ENCODE measurements around the gene CACNB2. TPM values are rescaled to one million over a fixed set of nuclear protein-coding genes. Genes with fewer than 3 reads are reported as not detected.

Gene CACNB2
- total and polyA plus RNA-seq, 10 of the 15 experiments (the other 5 are each of a cell fraction or from before 2014, with no cell fraction given): 0.62 to 8.1 (median 1.2) TPM

GRCh38 chr10:18378766-18379165 lies 238.5 kb downstream of the CACNB2 start:
- FAIRE-seq: no peak
- SMC1A ChIA-PET (ENCODE audit: uncharacterized antibody, unreplicated experiment): no interaction called here
- Histone ChIP-seq H3K27me3 (replicated peaks in 1 of 2; ENCODE audit: control insufficient read depth in 2 of 2, insufficient read depth in 2 of 2, low read length in 1 of 2) (no peaks in the 10 kb centered on the region), H3K4me3 (no peak overlapping the region), H3K79me2 (ENCODE audit: control insufficient read depth, insufficient read depth, low read length) (no peaks in the 10 kb centered on the region), H4K20me1 (ENCODE audit: control insufficient read depth, insufficient read depth) (no peaks in the 10 kb centered on the region), H3K9ac (ENCODE audit: control insufficient read depth, insufficient read depth, low read length) (no peak overlapping the region), H3K27ac (ENCODE audit: control insufficient read depth, insufficient read depth) (no peak overlapping the region), H3K9me3 (replicated peaks; ENCODE audit: control insufficient read depth, insufficient read depth, low read length) (no peaks in the 10 kb centered on the region), H3K4me1 (ENCODE audit: control insufficient read depth, insufficient read depth, low read length) (no peaks in the 10 kb centered on the region), H3K4me2 (ENCODE audit: control insufficient read depth, insufficient read depth) (no peak overlapping the region), H3K36me3 (ENCODE audit: control insufficient read depth in 2 of 2, insufficient read depth in 2 of 2, low read length in 1 of 2) (no peaks in the 10 kb centered on the region), H2AFZ (ENCODE audit: control insufficient read depth, low read depth, low read length) (no peak overlapping the region)
- POLR2A ChIA-PET: no interaction called here
- TF ChIP-seq IRF4 (IDR thresholded peaks at IDR 0.05; ENCODE audit: low read depth, low read length) (no peak), NBN (IDR thresholded peaks at IDR 0.05) (no peak), IRF5 (IDR thresholded peaks at IDR 0.05; ENCODE audit: borderline replicate concordance) (no peak), HSF1 (IDR thresholded peaks at IDR 0.05; ENCODE audit: low read depth, low read length) (no peak), SUZ12 (IDR thresholded peaks at IDR 0.05; ENCODE audit: unreplicated experiment) (no peak), NKRF (conservative IDR thresholded peaks at IDR 0.05) (no peak), RB1 (IDR thresholded peaks at IDR 0.05; ENCODE audit: borderline replicate concordance) (no peak), USF2 (IDR thresholded peaks at IDR 0.05; ENCODE audit: borderline replicate concordance, low read depth, low read length) (no peak), SIX5 (IDR thresholded peaks at IDR 0.05; ENCODE audit: low read depth, low read length, severe bottlenecking) (no peak), E2F8 (IDR thresholded peaks at IDR 0.05; ENCODE audit: low read depth, partially characterized antibody) (no peak), ETV6 (conservative IDR thresholded peaks at IDR 0.05 in 1 of 2, IDR thresholded peaks at IDR 0.05 in 1 of 2; ENCODE audit: borderline replicate concordance in 1 of 2, low read depth in 1 of 2) (no peak)
- no peak for ATAC-seq
- no TSS peak for BruUV-seq (replicated peaks)
- intact Hi-C loops (cut with micrococcal nuclease; ENCODE audit: unreplicated experiment) (no loop called here), in situ Hi-C loops (cut with MboI) (no loop called here)
- WGBS (ENCODE audit: insufficient coverage, insufficient replicate concordance, low lambda C conversion rate, missing lambda C conversion rate): 5% methylated on average over 2 of the region's 2 CpGs
- no peak for DNase-seq (ENCODE audit: low read depth, low spot score)
- RAD21 ChIA-PET (ENCODE audit: unreplicated experiment): no interaction called here
- CTCF ChIA-PET: no interaction called here

All from GM12878 (cell line).